SK-N-SH (cell line): Measurements from ENCODE around the gene AUTS2. TPM values are rescaled to one million over a fixed set of nuclear protein-coding genes. Genes with fewer than 3 reads are reported as not detected.

Experiments
- CTCF ChIA-PET: fragments of 300-600, 350-600 bp; formaldehyde crosslinking; extraction: SDS; loops from one replicate; lab custom pipeline; 2021; lab: Yijun Ruan, JAX
- POLR2A ChIA-PET: fragments of 350-600 bp; sonication (Branson Sonifier 250); formaldehyde crosslinking; extraction: SDS; loops from one replicate; lab custom pipeline; 2020; ENCODE audit warnings: antibody characterized with exemption, inconsistent platforms; lab: Yijun Ruan, JAX
- DNase-seq: peaks from one replicate; pipeline ENCODE4 v3.0.0; 2012
- H2AFZ ChIP-seq: fragments of 200-600 bp; sonication (generic); 2 replicates; pipeline ENCODE4 v1.8.1; 2016; ENCODE audit warnings: antibody characterized with exemption, mild to moderate bottlenecking, low read depth
- H3F3A ChIP-seq: fragments of 200-600 bp; sonication (generic); replicated peaks from 2 replicates; pipeline ENCODE3; 2016; ENCODE audit warnings: antibody characterized with exemption, mild to moderate bottlenecking; ENCODE audit not compliant: insufficient read depth
- H3K27ac ChIP-seq, 2 experiments: fragments of 200-500 bp in 1 of 2; fragments of 200-600 bp in 1 of 2; sonication (Bioruptor generic) in 1 of 2; sonication (generic), shearing (Covaris generic) in 1 of 2; 2 replicates each; pipeline versions ENCODE4 v1.5.1 to v1.6.1; 2014 to 2016; ENCODE audit warnings: low read depth in 2 of 2, inconsistent platforms in 1 of 2, low read length in 1 of 2, mild to moderate bottlenecking in 1 of 2, mixed read lengths in 1 of 2
- H3K27me3 ChIP-seq: fragments of 200-600 bp; sonication (generic), shearing (Covaris generic); 2 replicates; pipeline ENCODE4 v1.6.1; 2016; ENCODE audit warnings: mixed run types; ENCODE audit not compliant: insufficient read depth
- H3K36me3 ChIP-seq, 2 experiments: fragments of 200-500 bp in 1 of 2; fragments of 200-600 bp in 1 of 2; sonication (Bioruptor generic) in 1 of 2; sonication (generic) in 1 of 2; replicated peaks in 1 of 2; 2 replicates each; pipeline versions ENCODE3 to v1.5.1; 2014 to 2016; ENCODE audit warnings: low read length in 1 of 2, mild to moderate bottlenecking in 1 of 2; ENCODE audit not compliant: insufficient read depth in 2 of 2, control insufficient read depth in 1 of 2
- H3K4me1 ChIP-seq, 2 experiments: fragments of 200-500 bp in 1 of 2; fragments of 200-600 bp in 1 of 2; sonication (Bioruptor generic) in 1 of 2; sonication (generic), shearing (Covaris generic) in 1 of 2; 2 replicates each; pipeline versions ENCODE4 v1.5.1 to v1.6.1; 2014 to 2016; ENCODE audit warnings: low read depth in 1 of 2, low read length in 1 of 2, mixed run types in 1 of 2; ENCODE audit not compliant: insufficient read depth in 2 of 2, control insufficient read depth in 1 of 2
- H3K4me2 ChIP-seq: fragments of 200-600 bp; sonication (generic), shearing (Covaris generic); 2 replicates; pipeline ENCODE4 v1.6.1; 2017; ENCODE audit warnings: mixed run types
- H3K4me3 ChIP-seq, 2 experiments: fragments of 200-500 bp in 1 of 2; fragments of 200-600 bp in 1 of 2; sonication (Bioruptor generic) in 1 of 2; sonication (generic), shearing (Covaris generic) in 1 of 2; 2 replicates each; pipeline versions ENCODE4 v1.5.1 to v1.8.1; 2014 to 2016; ENCODE audit warnings: low read depth in 2 of 2, inconsistent platforms in 1 of 2, low read length in 1 of 2, mild to moderate bottlenecking in 1 of 2, mixed read lengths in 1 of 2, moderate library complexity in 1 of 2
- H3K79me2 ChIP-seq: fragments of 200-600 bp; sonication (generic); 2 replicates; pipeline ENCODE4 v1.8.1; 2017; ENCODE audit warnings: mild to moderate bottlenecking; ENCODE audit not compliant: insufficient read depth
- H3K9ac ChIP-seq: fragments of 200-600 bp; sonication (generic); 2 replicates; pipeline ENCODE4 v1.6.1; 2017; ENCODE audit warnings: mixed run types
- H3K9me2 ChIP-seq: fragments of 200-600 bp; sonication (generic); 2 replicates; pipeline ENCODE4 v1.6.1; 2017; ENCODE audit warnings: mixed run types
- H3K9me3 ChIP-seq: fragments of 200-600 bp; sonication (generic); 2 replicates; pipeline ENCODE4 v1.6.1; 2017; ENCODE audit warnings: mixed run types, mild to moderate bottlenecking, moderate library complexity
- H4K20me1 ChIP-seq: fragments of 200-600 bp; sonication (generic); 2 replicates; pipeline ENCODE4 v1.6.1; 2017; ENCODE audit warnings: mild to moderate bottlenecking, mixed run types; ENCODE audit not compliant: insufficient read depth
- NRF1 ChIP-seq: IDR thresholded peaks from 2 replicates; pipeline ENCODE4 v1.6.1; 2012; ENCODE audit warnings: low read depth, mild to moderate bottlenecking, low read length
- RAD21 ChIP-seq: IDR thresholded peaks from 2 replicates; pipeline ENCODE4 v1.6.1; 2012; ENCODE audit warnings: mild to moderate bottlenecking, low read length
- REST ChIP-seq: IDR thresholded peaks from 2 replicates; pipeline ENCODE4 v1.6.1; 2012; ENCODE audit warnings: mild to moderate bottlenecking, low read depth, low read length, moderate library complexity
- SMC3 ChIP-seq: IDR thresholded peaks from 2 replicates; pipeline ENCODE4 v1.6.1; 2012; ENCODE audit warnings: low read depth, low read length, improper control_type of control experiment
- TCF12 ChIP-seq: IDR thresholded peaks from 2 replicates; pipeline ENCODE4 v1.4.0; 2012
- TEAD4 ChIP-seq: IDR thresholded peaks from 2 replicates; pipeline ENCODE4 v1.4.0; 2012; ENCODE audit warnings: mild to moderate bottlenecking, borderline replicate concordance; ENCODE audit not compliant: insufficient read depth
- YY1 ChIP-seq: IDR thresholded peaks from 2 replicates; pipeline ENCODE4 v1.4.0; 2012; ENCODE audit warnings: low read depth, mild to moderate bottlenecking
- WGBS: methylation state at CpG from one replicate; pipeline ENCODE4 v1.1.6; 2017; ENCODE audit warnings: low lambda C conversion rate; 5-methylcytosine and 5-hydroxymethylcytosine counted together
- polyA plus RNA-seq, 3 experiments: library from polyadenylated mRNA; depleted of rRNA; stranded (reverse); fragments of >200 nt; gene quantifications; 2 replicates each; pipeline ENCODE4 v1.2.3, GENCODE V29; 2012

Gene AUTS2
- polyA plus RNA-seq, 1 of the 3 experiments (the other 2 are of a cell fraction) = 15.6 TPM

- no peaks in the 10 kb centered on the region for H3K36me3 ChIP-seq
- H3K9me2 ChIP-seq = no peaks in the 10 kb centered on the region
- H4K20me1 ChIP-seq = no peaks in the 10 kb centered on the region
- no peak overlapping the region for H3K4me3 ChIP-seq
- H3K4me2 ChIP-seq = no peak overlapping the region
- peaks cover 0 to 13% of the 10 kb centered on the region in 2 experiments; a peak in 3 of 4 replicates for H3K4me1 ChIP-seq
- POLR2A ChIA-PET = no interaction called here
- H3K79me2 ChIP-seq = no peaks in the 10 kb centered on the region
- H3K27me3 ChIP-seq = no peaks in the 10 kb centered on the region
- no peaks in the 10 kb centered on the region for H3K9me3 ChIP-seq
- no peak overlapping the region for H3K9ac ChIP-seq
- DNase-seq = no peak
- TF ChIP-seq RAD21 (0 out of 2 replicates have a peak, but pooled peaks have one; percentile 11), REST (no peak)
- no peak overlapping the region for H2AFZ ChIP-seq
- no peaks in the 10 kb centered on the region for H3F3A ChIP-seq
- 92% methylated on average over 6 of the region's 8 CpGs for WGBS
- no peak overlapping the region for H3K27ac ChIP-seq
- CTCF ChIA-PET = interaction anchor here (0.8 to 3.0 kb wide), 5 partner anchors 17 to 481 kb away, joined by 3 to 15 read pairs (median 8); no protein-coding TSS in a partner anchor
These were observed 925.1 kb downstream of the AUTS2 start for GRCh38 chr7:70523249-70523988.

GRCh38 chr7:70523989-70524351 is 925.7 kb downstream of the AUTS2 start:
- no peaks in the 10 kb centered on the region for H3K9me3 ChIP-seq
- no peaks in the 10 kb centered on the region for H3K9me2 ChIP-seq
- no peaks in the 10 kb centered on the region for H3F3A ChIP-seq
- CTCF ChIA-PET = interaction anchor here (0.8 to 3.0 kb wide), 6 partner anchors 18 to 481 kb away, joined by 3 to 15 read pairs (median 6); no protein-coding TSS in a partner anchor
- POLR2A ChIA-PET = no interaction called here
- WGBS = 81% methylated on average over 2 of the region's 2 CpGs
- H3K4me3 ChIP-seq = no peak overlapping the region
- H3K9ac ChIP-seq = no peak overlapping the region
- H3K79me2 ChIP-seq = no peaks in the 10 kb centered on the region
- TF ChIP-seq NRF1 (no peak), TEAD4 (no peak), SMC3 (no peak)
- TF ChIP-seq, all 33 proteins: peak for 0
- H3K4me1 ChIP-seq = peaks cover 0 to 13% of the 10 kb centered on the region in 2 experiments; a peak in 3 of 4 replicates
- H3K27me3 ChIP-seq = no peaks in the 10 kb centered on the region
- H3K4me2 ChIP-seq = no peak overlapping the region
- no peaks in the 10 kb centered on the region for H3K36me3 ChIP-seq
- no peak overlapping the region for H3K27ac ChIP-seq
- H2AFZ ChIP-seq = no peak overlapping the region
- no peak for DNase-seq
- H4K20me1 ChIP-seq = no peaks in the 10 kb centered on the region

GRCh38 chr7:70525991-70526390 is 927.7 kb downstream of the AUTS2 start:
- ChIA-PET POLR2A (no interaction called here), CTCF (interaction anchor here (1.0 to 2.2 kb wide), 4 partner anchors 9 to 190 kb away, joined by 3 to 10 read pairs (median 4); no protein-coding TSS in a partner anchor)
- no peaks in the 10 kb centered on the region for H3K27me3 ChIP-seq
- no peak for DNase-seq
- 67% methylated on average over 5 of the region's 5 CpGs for WGBS
- no peak overlapping the region for H3K4me3 ChIP-seq
- H3K4me1 ChIP-seq = peaks cover 3 to 15% of the 10 kb centered on the region in 2 experiments
- H3K79me2 ChIP-seq = no peaks in the 10 kb centered on the region
- H3K9ac ChIP-seq = no peak overlapping the region
- no peaks in the 10 kb centered on the region for H4K20me1 ChIP-seq
- no peaks in the 10 kb centered on the region for H3K9me2 ChIP-seq
- H3K9me3 ChIP-seq = no peaks in the 10 kb centered on the region
- no peak overlapping the region for H3K4me2 ChIP-seq
- H3K36me3 ChIP-seq = no peaks in the 10 kb centered on the region
- no peak overlapping the region for H3K27ac ChIP-seq
- H3F3A ChIP-seq = no peaks in the 10 kb centered on the region
- no peak overlapping the region for H2AFZ ChIP-seq
- no peak for TF ChIP-seq TCF12
- no peak for TF ChIP-seq TEAD4
- TF ChIP-seq REST = no peak
- TF ChIP-seq YY1 = no peak
- TF ChIP-seq, all 33 proteins: peak for 0
